SHP77 treated with DMSO at 0.1 percent for 48 hours (cell line): Measurements from ENCODE around the gene MAP2K5.

ENCODE experiments used
- DNase-seq: peaks from one replicate; lab custom pipeline; 2025; lab: John Stamatoyannopoulos, UW

Gene MAP2K5

DNA sequence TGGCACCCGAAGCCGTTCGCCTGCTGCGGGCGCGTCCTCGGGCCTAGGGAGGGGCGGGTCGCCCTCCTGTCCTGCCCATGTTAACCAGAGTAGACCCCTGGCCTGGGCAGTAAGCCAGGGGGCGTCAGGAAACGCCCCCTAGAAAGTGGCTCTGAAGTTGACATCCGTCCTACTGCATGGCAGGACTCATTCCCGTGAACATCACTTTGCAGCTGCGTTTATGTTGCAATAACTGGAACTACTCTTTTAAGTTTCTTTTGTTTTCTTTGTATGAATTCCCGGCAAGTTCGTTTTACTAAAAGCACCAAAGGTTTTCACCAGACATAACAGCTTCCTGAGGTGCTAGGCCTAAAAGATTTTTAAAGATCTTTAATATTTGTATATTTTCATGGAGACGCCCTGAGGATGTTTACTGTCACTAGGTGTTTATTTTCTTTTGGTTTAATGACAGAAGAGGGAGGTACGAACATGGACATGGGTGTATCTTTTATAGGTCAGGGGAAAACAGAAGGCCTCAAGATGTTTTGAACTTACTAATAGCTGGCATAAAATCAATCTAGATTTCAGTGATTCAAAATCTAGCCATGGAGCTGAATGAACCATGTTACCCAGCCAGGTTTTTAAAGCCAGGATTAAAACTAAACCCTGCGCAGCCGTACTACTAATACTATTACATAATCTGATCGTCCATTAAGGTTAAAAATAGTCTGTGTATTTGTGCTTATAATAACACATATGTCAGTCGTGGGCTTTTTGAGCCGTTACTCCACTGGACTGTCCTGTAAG, 20.5 kb upstream of the MAP2K5 start:
- no peak for DNase-seq

DNA sequence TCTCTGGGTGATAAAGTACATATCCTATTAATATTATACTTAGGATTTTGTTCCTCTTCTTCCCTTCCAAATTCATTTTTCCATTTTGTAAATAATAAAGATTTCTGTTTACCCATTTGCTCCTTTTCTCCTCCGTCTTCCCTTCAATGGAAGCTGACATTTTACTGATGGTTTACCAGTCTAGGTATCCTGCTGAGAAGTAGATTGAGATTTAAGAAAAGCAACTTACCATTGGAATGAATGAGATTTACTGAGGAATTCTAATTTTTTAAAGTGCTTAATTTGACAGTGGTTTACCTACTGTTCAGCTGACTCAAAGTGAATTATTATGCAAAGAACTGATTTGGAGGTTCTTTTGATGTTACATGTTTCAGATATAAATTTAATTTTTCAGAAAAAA, 19.2 kb upstream of the MAP2K5 start:
- DNase-seq = no peak

DNA sequence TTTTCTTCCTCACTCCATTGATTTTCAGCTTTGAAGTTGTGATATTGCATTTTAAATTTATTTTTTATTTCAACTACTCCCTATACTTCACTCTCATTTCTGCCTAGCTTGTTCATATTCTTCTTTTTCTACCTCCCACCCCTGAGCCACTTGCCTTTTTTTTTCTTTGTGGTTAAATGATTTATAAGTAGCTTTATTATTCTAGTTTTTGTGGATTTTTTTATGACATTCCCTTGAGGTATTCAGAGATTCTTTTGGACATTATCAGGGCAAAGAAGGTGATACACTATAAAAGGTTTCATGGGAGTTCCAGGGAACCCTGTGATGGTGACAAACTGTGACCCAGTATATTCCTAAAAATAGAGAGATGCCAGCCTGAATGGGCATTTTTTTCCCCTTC, 18.3 kb upstream of the MAP2K5 start:
- DNase-seq = no peak

DNA sequence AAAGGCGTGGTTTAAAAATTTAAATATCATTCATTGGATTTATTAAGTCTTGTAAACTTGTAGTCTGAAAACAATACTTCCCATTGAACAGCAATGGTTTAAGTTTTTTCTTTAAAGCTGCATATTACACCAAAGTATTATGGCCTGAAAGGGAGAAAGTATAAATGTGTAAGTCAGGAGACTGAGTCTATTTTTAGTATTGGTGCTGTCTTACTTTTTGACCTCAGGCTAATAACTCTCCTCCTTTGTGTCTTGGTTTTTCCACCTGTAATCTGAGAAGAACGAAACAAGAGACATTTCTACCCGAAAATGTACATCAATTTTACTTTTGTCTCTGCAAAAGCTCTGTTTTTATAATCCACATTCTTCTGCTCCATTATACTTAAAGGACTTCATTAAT, 14.0 kb upstream of the MAP2K5 start:
- DNase-seq = no peak

DNA sequence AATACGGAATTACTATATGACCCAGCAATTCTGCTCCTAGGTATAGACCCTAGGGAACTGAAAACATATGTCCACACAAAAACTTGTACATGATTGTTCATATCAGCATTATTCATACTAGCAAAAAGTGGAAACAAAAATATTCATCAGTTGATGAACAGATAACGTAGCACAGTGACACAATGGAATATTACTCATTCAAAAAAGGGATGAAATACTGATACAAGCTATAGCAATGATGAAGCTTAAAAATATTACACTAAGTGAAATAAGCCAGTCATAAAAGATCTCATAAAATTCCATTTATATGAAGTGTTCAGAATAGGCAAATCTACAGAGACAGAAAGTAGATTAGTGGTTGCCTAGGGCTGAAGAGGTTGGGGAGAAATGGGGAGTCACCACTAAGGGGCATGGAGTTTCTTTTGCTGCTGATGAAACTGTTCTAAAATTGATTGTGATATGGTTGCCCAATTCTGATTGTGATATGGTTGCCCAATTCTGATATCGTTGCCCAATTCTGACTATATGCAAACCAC, 11.1 kb upstream of the MAP2K5 start:
- no peak for DNase-seq

DNA sequence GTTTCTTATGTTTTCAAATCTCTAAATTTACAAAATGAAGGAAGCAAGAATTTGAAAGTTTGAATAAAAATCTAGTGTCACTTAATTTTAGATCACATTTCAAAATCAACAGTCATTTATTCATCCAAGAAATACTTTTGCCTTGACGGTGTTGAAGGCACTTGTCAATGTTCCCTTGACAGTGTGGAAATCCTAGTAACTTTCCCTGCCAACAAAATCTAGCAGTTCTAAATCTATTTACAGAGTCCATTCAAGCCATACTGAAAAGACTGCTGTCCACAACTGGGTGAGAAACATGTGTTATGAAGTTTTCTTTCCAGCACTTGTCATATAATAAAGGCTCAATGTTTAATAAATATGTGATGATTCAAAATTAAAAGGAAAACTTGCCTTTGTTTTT, 8.6 kb upstream of the MAP2K5 start:
- DNase-seq = no peak

DNA sequence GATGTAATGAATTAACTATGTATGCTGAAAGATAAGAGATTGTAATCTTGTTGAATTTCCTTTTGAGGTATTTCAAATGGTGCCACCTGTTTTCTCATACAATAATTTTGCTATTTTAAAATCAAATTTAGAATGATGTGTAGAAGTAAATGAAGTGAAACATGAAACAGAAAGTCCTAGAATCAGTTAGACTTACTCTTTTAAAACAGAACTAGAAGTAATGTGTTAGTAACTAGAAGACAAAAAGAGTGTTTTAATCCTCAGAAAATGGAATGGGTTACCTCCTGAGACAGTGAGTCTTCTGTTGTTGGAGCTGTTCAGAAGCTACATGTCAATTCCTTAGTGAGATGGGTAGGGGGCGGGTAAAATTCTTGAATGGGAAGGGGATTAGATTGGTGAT, 8.1 kb upstream of the MAP2K5 start:
- no peak for DNase-seq

DNA sequence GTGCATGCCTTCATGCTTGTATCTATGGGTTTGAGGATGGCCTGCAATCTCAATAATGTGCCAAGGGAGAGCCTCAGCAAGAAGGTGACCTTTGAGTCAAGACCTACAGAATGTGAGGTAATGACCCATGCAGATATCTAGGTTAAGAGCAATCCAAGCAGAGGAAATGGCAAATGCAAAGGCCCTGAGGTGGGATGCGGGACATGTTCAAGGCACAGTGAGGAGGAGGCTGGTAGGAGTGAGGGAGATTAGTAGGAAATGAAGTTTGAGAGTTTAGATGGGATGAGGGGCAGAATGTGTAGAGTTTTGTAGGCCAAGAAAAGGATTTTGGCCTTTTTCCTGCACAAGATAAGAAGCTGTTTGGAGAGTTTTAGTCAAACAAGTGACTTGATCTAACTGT, 4.7 kb upstream of the MAP2K5 start:
- no peak for DNase-seq

DNA sequence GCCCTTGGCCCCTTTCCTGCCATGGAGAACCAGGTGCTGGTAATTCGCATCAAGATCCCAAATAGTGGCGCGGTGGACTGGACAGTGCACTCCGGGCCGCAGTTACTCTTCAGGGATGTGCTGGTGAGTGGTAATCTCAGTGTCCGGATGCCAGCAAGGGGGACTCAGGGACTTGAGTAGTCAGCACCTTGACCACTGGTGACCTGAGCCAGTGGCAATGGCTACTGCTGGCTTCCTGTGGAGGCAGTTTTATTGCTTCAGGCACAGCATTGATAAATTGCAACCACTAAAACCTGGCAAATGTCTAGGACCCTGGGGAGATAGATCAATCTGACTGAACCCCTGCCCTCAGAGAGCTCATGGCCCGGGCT, 830 bp downstream of the MAP2K5 start:
- no peak for DNase-seq

DNA sequence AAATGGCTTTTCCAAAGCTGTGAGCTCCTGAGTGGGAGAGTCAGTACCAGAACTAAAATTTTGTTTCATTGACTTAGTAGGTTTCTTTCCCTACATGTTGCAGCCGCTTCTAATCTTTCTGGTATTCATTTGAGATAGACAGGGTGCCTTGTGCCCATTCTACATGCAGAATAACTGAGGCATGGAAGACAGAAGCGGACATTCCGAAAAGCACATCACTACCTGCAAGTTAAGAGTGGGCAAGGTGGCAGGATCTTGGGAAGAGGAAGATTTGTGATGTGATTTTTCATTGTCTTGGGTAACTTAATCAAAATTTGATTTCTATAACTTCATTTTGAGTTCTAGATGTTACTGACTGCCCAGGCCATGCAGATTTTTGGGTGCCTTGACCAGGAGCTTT, 2.0 kb downstream of the MAP2K5 start:
- no peak for DNase-seq

DNA sequence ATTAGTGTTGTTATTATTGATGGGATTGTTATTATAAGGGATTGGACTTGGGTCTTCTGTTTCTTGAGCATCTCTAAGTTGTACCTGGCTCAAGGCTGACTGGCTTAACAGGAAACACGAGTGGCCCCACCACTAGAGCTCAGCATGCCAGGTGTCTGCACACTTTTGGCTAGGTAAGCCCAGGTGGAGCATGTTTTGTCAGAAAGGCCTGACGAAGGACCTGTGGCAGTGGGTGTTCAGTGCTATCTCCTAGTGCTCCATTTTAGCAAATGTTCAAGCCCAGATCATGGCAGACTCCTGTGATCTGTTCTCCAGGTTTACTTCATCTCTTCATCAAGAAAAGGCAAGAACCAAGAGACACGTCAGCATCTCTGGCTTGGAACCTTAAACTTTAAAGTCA, 3.4 kb downstream of the MAP2K5 start:
- no peak for DNase-seq

DNA sequence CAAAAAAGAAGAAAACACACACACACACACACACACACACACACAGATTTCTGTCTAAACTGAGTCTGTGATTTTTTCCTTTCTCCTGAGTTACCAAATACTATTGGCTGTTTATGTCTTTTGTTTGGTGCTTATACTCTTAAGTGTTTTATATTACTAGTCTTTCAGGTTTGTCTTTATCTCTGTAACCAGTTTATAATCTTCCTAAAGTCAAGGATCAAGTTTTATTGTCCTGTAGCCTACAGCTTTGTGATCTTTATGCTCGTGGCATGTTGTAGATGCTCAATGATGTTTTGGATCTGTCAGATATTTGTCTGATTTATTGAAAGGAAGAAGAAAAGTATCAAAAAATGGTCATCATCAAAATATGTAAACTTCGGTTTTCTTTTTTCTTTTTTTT, 4.6 kb downstream of the MAP2K5 start:
- DNase-seq = no peak

DNA sequence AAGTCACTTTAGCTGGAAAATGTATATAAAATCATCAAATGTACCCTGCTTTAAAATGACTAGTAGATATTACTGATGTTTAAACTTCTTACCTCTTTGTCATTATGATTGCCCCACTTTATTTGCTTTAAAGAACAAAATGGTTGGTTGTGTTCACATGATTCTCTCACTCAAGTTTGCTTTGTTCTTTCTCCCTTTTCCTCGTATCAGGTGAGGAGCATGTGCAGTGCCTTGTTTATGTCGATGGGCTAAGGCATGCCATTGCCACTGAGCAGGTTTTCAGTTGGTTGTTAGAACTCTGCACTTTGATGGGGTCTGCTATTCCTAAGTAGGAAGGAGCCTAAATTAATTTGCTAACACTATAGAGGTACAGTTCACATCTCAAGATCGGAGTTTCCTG, 5.3 kb downstream of the MAP2K5 start:
- DNase-seq = no peak

DNA sequence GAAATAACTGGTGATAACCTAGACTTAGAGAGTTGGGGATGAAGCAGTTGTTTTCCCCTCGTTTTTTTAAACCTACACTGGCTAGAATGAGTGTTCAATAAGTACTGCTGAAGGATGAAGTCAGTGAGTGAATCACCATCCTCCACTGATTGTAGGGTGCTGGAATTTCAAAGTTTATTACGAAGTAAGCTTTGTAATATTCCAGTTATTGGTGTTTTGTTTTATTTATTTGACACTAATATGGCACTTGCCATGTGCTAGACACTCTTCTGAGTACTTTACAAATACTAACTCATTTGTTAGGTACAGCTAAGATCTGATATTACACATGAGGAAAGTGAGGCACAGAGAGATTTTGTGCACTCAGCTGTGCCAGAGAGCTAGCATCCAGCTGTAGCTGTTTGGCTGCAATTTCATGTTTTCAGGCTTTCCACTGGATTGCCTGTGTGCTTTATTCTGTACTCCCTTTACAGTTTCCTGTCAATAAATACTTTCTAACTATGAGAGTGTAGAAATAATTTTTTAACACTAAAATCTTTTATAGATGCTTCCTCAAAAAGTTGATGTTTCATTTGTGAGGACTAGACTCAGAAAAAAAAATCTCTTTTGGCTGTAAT, 5.8 kb downstream of the MAP2K5 start:
- no peak for DNase-seq

DNA sequence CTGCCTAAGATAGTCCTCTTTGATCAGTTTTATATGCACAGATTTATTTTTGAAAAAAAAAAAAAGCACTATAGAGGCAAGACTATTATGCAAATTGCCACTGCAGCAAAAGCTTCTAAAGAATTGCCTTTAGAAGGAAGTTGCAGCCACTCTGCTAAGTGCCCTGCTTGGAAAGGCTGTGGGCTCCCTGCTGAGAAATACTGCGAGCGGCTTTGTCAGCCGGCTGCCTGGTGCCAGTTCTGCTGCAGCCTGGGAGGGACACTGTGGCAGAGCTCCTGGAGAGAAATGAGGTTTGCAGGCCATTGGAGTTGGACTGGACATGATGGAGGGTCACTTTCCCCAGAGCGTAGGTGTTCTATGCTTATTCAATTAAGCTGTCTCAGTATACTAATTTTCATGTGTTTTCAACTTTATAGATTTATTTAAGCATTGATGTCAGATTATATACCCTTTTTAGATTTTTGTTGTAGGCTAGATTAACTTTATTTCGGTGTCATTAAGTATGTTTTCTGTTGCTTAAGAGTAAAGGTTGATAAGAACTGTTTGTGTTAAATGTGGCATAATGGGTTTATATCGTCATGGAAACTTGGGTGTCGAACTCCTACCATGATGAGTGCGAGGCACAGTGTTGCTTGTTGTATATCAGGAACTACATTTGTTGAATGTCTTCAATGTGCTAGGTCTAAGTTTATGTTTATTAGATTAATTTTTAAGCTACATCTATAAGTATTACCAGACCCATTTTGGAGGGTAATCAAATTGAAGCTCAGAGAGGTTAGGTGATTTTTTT, 6.6 kb downstream of the MAP2K5 start:
- DNase-seq = no peak

DNA sequence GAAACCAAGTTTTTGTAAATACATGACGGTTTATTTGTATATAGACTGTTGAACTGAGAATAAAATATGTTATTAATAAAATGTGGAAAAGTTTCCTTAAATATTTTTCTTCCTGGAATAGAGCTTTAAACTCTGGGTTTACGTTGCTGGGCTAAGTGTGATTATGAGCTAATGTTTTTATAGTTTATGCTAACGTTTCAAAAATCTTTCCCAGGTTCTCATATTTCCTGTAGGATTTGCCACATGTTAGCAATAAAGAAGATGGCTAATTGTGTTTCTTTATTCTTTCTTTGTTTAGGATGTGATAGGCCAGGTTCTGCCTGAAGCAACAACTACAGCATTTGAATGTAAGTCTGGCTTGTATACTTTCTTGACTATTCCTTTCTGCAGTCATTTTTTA, 7.2 kb downstream of the MAP2K5 start:
- DNase-seq = no peak

DNA sequence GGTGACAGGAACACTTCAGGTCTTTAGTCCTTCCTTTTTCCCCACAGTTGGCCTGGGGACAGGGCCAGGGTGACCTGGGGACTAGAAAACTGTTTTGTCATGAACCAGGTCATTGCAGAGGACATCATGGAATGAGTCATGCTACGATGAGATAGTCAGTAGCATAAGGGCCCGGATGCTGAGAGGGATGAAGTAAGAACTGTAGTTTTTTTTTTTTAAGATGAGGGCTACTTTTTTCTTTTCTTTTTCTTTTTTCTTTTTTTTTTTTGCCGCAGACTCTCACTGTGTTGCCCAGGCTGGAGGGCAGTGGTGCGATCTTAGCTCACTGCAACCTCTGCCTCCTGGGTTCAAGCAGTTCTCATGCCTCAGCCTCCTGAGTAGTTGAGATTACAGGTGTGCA, 8.0 kb downstream of the MAP2K5 start:
- DNase-seq = no peak

DNA sequence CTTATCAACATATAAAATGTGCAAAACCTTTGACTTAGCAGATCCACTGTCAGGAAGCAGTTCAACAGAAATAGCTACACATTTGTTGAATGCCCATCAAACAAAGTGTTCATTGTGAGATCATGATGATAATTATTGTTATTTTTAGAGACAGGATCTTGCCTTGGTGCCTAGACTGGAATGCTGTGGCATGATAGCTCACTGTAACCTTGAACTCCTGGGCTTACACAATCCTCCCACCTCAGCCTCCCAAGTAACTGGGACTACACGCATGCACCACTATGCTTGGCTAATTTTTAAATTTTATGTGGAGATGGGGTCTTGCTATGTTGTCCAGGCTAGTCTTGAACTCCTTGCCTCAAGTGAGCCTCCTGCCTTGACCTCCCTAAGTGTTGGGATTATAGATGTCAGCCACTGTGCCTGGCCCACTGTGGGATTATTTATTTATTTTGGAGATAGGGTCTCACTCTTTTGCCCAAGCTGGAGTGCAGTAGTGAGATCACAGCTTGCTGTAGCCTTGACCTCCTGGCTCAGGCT, 8.8 kb downstream of the MAP2K5 start:
- DNase-seq = no peak

DNA sequence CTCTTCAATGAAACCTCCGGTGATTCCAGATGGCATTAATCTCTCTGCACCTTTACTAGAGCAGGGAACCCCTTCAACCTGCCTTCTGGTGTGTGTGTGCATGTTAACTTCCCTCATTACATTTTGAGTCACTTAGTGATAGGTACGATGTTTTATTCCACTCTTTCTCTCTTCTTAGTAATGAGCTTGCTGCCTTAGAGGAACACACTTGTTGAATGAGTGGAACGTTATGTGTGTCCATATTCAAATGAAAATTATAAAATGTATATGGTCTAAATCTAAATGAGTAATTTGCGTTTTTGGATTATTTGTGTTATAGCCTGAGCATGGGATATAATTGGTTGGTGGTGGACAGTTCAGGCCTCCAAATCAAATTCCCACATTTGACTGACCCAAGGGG, 12.1 kb downstream of the MAP2K5 start:
- DNase-seq = no peak

DNA sequence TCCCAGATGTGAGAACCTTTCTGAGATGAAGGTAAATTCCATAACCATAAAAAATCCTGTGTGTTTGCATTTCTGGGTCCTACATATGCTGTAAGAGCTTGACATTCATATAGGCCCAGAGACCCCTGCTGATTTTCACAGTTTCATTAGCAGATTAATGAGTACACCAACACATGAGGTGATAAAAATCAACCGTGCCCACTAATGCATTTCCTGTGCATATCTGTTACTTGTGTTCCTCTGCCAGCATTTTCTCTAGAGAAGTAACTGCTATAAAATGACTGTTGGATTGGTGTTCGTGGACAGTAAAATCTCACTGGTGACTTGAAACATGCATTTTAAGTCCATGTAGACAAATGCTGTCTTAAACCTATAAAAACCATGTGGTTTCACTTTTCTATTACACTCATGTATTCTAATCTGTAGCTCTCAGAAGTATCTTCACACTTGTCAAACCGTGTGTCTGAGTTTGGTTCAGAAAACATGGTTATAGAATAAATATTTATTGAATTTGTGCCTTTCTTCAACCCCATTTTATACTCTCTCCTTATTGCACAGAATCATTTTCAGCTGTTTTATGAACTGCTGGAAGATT, 14.6 kb downstream of the MAP2K5 start:
- DNase-seq = no peak

DNA sequence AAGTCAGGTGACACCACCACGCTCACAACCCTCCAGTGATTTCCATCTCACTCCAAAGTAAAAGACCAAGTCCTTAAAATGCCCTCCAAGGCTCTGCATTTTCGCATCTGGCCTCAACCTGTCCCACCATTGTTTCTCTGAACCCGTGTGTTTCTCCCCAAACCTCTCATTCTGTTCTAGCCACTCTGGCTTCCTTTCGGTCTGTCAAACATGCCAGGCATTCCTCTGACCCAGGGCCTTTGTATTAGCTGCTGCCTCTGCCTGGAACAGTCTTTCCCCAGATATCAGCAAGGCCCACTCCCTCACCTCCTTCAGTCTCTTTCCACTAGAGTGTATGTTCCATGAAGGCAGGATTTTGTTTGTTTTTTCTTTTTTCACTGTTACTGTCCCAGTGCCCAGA, 16.0 kb downstream of the MAP2K5 start:
- no peak for DNase-seq

DNA sequence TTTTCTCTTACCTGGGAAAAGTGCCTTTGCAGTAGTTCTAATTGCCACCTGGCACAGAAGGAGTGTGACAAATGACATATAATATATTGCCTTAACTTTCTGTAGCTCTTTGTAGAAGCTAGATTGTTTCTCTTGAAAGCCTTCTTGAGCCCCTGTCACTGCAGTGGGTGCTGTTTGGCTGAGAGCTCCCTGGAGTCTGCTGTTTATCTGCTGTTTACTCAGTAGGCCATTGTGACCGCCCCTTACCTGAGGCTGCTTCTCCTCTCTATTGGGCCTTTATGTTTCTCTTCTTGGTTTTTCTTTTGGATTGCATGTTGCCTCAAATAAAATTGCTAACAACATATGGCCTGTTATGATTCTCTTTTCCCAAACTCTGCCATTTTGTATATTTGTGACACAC, 16.7 kb downstream of the MAP2K5 start:
- no peak for DNase-seq
